Smooth muscle cell of the brain vasculature (primary cell): ENCODE measurements around the gene MYO15B.

Source experiments
- DNase-seq: peaks from one replicate; pipeline ENCODE4 v3.0.0-alpha.2; 2012; ENCODE audit warnings: low read depth, low spot score

The MYO15B gene

GRCh38 chr17:75587675-75588595, at the start of gene MYO15B:
Gene MYO15B, plus strand, starts transcription at chr17:75587800. Its CDS starts 258 bp downstream, at chr17:75588058.
- no peak for DNase-seq

- DNase-seq, result no peak
Measured at GRCh38 chr17:75539967-75540729, 47.5 kb upstream of the MYO15B start.

- no peak for DNase-seq
Measured at GRCh38 chr17:75540923-75541503, 46.6 kb upstream of the MYO15B start.

GRCh38 chr17:75542229-75542628, 45.4 kb upstream of the MYO15B start:
- DNase-seq, result no peak

- no peak for DNase-seq
Measured at GRCh38 chr17:75542728-75543336, 44.8 kb upstream of the MYO15B start.

- no peak for DNase-seq
Measured at GRCh38 chr17:75544250-75544649, 43.4 kb upstream of the MYO15B start.

- DNase-seq, result no peak
Measured at GRCh38 chr17:75546181-75546580, 41.4 kb upstream of the MYO15B start.

GRCh38 chr17:75547091-75547490, 40.5 kb upstream of the MYO15B start:
- DNase-seq, result no peak

GRCh38 chr17:75548813-75549212, 38.8 kb upstream of the MYO15B start:
- DNase-seq, result no peak

GRCh38 chr17:75549246-75550138, 38.1 kb upstream of the MYO15B start:
- no peak for DNase-seq

- DNase-seq, result no peak
Measured at GRCh38 chr17:75550139-75550465, 37.5 kb upstream of the MYO15B start.

- no peak for DNase-seq
Measured at GRCh38 chr17:75551266-75551665, 36.3 kb upstream of the MYO15B start.

- no peak for DNase-seq
Measured at GRCh38 chr17:75552425-75553294, 34.9 kb upstream of the MYO15B start.

GRCh38 chr17:75553295-75554110, 34.1 kb upstream of the MYO15B start:
- DNase-seq, result no peak

GRCh38 chr17:75555679-75556153, 31.9 kb upstream of the MYO15B start:
- DNase-seq, result no peak

- no peak for DNase-seq
Measured at GRCh38 chr17:75557075-75557851, 30.3 kb upstream of the MYO15B start.

- DNase-seq, result no peak
Measured at GRCh38 chr17:75557852-75558665, 29.5 kb upstream of the MYO15B start.
